Upper lobe of right lung (tissue), 1 donor: ENCODE results near the gene LMBRD2. TPM values are rescaled to one million over a fixed set of nuclear protein-coding genes. Genes with fewer than 3 reads are reported as not detected.

Source experiments
- ATAC-seq: fragments of 200-7000 bp; cut with Tn5 transposase; one replicate; pipeline ENCODE4 v1.9.1; 2020; ENCODE audit warnings: mild to moderate bottlenecking, moderate library complexity
- DNase-seq: peaks from one replicate; pipeline ENCODE4 v3.0.0-alpha.2; 2020
- H3K27ac ChIP-seq: fragments of 200-600 bp; one replicate; pipeline ENCODE4 v1.8.0; 2022
- H3K27me3 ChIP-seq: fragments of 200-600 bp; one replicate; pipeline ENCODE4 v1.8.0; 2022; ENCODE audit warnings: mild to moderate bottlenecking
- H3K36me3 ChIP-seq: fragments of 200-600 bp; one replicate; pipeline ENCODE4 v1.8.0; 2022
- H3K4me1 ChIP-seq: fragments of 200-600 bp; one replicate; pipeline ENCODE4 v1.8.0; 2022
- H3K4me3 ChIP-seq: fragments of 200-600 bp; one replicate; pipeline ENCODE4 v1.8.0; 2022; ENCODE audit warnings: mild to moderate bottlenecking
- H3K9me3 ChIP-seq: fragments of 200-600 bp; one replicate; pipeline ENCODE4 v1.8.0; 2022
- CTCF ChIP-seq: fragments of 200-600 bp; IDR thresholded peaks from one replicate; pipeline ENCODE4 v1.8.0; 2022; ENCODE audit warnings: antibody characterized with exemption
- intact Hi-C: fragments of 100-400 bp; cut with DNase I; formaldehyde crosslinking; loops from one replicate; pipeline ENCODE4 v1.11.0; 2022
- total RNA-seq: library from RNA; stranded (reverse); fragmentation: NEBNext Ultra II Directional; extraction: Animal tissue kit (Norgen Biotek cat#: 25700); gene quantifications from one replicate; pipeline ENCODE4 v1.2.1, GENCODE V29; 2021
- donor health status: DM: no; HTN: yes; CAD: no; lungs with severe emphysema.

Gene LMBRD2
- total RNA-seq, 1 donor from 2014 or later = 10.0 TPM

GRCh38 chr5:36068751-36069281 lies 82.9 kb downstream of the LMBRD2 start:
- TF ChIP-seq CTCF = no peak
- intact Hi-C loops = no loop called here
- Histone ChIP-seq H3K9me3 (no peaks in the 10 kb centered on the region), H3K27ac (no peak overlapping the region), H3K4me3 (no peak overlapping the region), H3K27me3 (peaks cover 14% of the 10 kb centered on the region), H3K4me1 (no peaks in the 10 kb centered on the region), H3K36me3 (no peaks in the 10 kb centered on the region)
- ATAC-seq = no peak
- DNase-seq = no peak

GRCh38 chr5:36066540-36067210 lies 85.0 kb downstream of the LMBRD2 start, which contains the start of gene UGT3A2:
Gene UGT3A2, minus strand, starts transcription at chr5:36066882. Its CDS starts 93 bp downstream, at chr5:36066789.
- DNase-seq (no peak), ATAC-seq (no peak)
- intact Hi-C loops = no loop called here
- no peak within 1 kb of the TSS for H3K4me3 ChIP-seq
- peaks cover 14% of the 10 kb centered on the region for H3K27me3 ChIP-seq
- H3K9me3 ChIP-seq = no peaks in the 10 kb centered on the region
- no peaks in the 10 kb centered on the region for H3K4me1 ChIP-seq
- H3K36me3 ChIP-seq = no peaks in the 10 kb centered on the region
- TF ChIP-seq CTCF = no peak
- no peak within 1 kb of the TSS for H3K27ac ChIP-seq

GRCh38 chr5:36066001-36066539 lies 85.6 kb downstream of the LMBRD2 start:
- no peaks in the 10 kb centered on the region for H3K4me1 ChIP-seq
- intact Hi-C loops = no loop called here
- H3K36me3 ChIP-seq = no peaks in the 10 kb centered on the region
- no peak overlapping the region for H3K4me3 ChIP-seq
- no peak for TF ChIP-seq CTCF
- no peak overlapping the region for H3K27ac ChIP-seq
- DNase-seq = no peak
- H3K27me3 ChIP-seq = peaks cover 14% of the 10 kb centered on the region
- no peak for ATAC-seq
- H3K9me3 ChIP-seq = no peaks in the 10 kb centered on the region

GRCh38 chr5:36060420-36060887 lies 91.2 kb downstream of the LMBRD2 start:
- Histone ChIP-seq H3K4me1 (no peaks in the 10 kb centered on the region), H3K27me3 (peaks cover 2% of the 10 kb centered on the region), H3K27ac (no peak overlapping the region), H3K4me3 (no peak overlapping the region), H3K36me3 (no peaks in the 10 kb centered on the region), H3K9me3 (no peaks in the 10 kb centered on the region)
- no peak for ATAC-seq
- intact Hi-C loops = no loop called here
- no peak for DNase-seq
- no peak for TF ChIP-seq CTCF

GRCh38 chr5:36059571-36060419 lies 91.9 kb downstream of the LMBRD2 start:
- TF ChIP-seq CTCF = no peak
- ATAC-seq = no peak
- H3K27me3 ChIP-seq = no peaks in the 10 kb centered on the region
- H3K4me3 ChIP-seq = no peak overlapping the region
- no peaks in the 10 kb centered on the region for H3K9me3 ChIP-seq
- no peaks in the 10 kb centered on the region for H3K36me3 ChIP-seq
- no peak for DNase-seq
- no peaks in the 10 kb centered on the region for H3K4me1 ChIP-seq
- no peak overlapping the region for H3K27ac ChIP-seq
- intact Hi-C loops = no loop called here
